ENCODE data around the gene CYP39A1.

Gene CYP39A1

DNA sequence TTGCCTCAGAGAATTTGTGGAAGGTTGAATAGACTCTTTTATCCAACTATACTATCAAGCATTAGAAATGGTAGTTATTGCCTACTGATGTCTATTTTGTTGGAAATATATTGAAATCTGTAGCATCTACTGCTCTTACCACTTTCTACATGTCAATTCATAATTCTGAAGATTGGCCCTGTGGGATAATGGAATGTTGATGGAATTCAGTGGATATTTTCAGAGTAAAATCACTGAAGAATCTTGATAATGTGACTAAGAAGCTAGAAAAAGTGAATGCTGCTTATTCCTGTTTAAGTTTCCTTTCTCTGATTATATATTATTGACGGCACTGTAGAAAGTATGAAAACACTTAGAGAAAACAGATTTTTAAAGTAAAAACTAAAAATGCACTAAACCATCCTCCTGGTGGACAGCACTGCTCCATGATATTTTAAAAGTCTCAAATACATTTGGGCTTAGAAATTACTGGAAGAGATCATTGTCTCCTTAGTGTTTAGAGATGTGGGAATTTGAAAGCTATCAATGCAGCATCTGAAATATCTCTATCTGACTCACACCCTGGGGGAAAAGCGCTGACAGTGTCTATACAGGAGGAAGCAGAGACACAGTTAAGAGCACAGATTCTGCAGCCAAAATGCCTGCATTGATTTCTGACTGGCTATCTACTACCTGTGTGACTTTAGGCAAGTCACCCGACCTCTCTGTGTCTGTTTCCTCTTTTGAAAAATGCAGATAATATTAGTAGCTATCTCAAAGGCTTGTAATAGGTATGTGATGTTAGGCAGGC, 123.5 kb downstream of the CYP39A1 start:
- H3K4me3 ChIP-seq (ENCODE audit: insufficient read depth, low read depth, low read length, poor library complexity, severe bottlenecking): no peak overlapping the region
- no peaks in the 10 kb centered on the region for H3K27me3 ChIP-seq (replicated peaks; ENCODE audit: control insufficient read depth, insufficient read depth, low read length, poor library complexity, severe bottlenecking)
- no peaks in the 10 kb centered on the region for H3K9me3 ChIP-seq (ENCODE audit: control insufficient read depth, low read length)
- H3K36me3 ChIP-seq (ENCODE audit: control insufficient read depth, insufficient read depth, low read length): no peaks in the 10 kb centered on the region
- H3K4me1 ChIP-seq (ENCODE audit: control insufficient read depth, insufficient read depth, low read length, poor library complexity, severe bottlenecking): no peaks in the 10 kb centered on the region
- no peak for DNase-seq
- H3K27ac ChIP-seq (ENCODE audit: insufficient read depth, low read length, poor library complexity, severe bottlenecking): no peak overlapping the region

DNA sequence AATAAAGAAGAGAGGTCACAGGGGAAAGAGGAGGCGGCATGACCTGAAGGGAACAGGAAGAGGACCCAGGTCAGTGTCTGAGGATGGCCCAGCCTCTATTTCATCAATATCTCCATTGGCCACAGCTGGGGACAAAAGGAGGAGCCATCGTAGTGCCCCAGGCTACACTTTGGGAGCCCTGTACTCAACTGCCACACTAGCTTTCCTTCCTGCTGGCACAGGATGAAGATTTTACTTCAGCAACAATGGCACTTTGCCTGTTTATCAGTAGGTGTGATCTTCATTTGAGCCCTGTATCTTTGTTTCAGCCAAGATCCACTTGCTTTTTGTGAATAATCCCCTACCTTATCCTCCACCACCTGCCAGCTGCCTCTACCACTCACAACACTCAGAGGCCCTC, 126.0 kb downstream of the CYP39A1 start:
- no peak overlapping the region for H3K27ac ChIP-seq (ENCODE audit: insufficient read depth, low read length, poor library complexity, severe bottlenecking)
- no peaks in the 10 kb centered on the region for H3K4me1 ChIP-seq (ENCODE audit: control insufficient read depth, insufficient read depth, low read length, poor library complexity, severe bottlenecking)
- H3K4me3 ChIP-seq (ENCODE audit: insufficient read depth, low read depth, low read length, poor library complexity, severe bottlenecking): no peak overlapping the region
- no peaks in the 10 kb centered on the region for H3K36me3 ChIP-seq (ENCODE audit: control insufficient read depth, insufficient read depth, low read length)
- DNase-seq: no peak
- no peaks in the 10 kb centered on the region for H3K27me3 ChIP-seq (replicated peaks; ENCODE audit: control insufficient read depth, insufficient read depth, low read length, poor library complexity, severe bottlenecking)
- no peaks in the 10 kb centered on the region for H3K9me3 ChIP-seq (ENCODE audit: control insufficient read depth, low read length)

DNA sequence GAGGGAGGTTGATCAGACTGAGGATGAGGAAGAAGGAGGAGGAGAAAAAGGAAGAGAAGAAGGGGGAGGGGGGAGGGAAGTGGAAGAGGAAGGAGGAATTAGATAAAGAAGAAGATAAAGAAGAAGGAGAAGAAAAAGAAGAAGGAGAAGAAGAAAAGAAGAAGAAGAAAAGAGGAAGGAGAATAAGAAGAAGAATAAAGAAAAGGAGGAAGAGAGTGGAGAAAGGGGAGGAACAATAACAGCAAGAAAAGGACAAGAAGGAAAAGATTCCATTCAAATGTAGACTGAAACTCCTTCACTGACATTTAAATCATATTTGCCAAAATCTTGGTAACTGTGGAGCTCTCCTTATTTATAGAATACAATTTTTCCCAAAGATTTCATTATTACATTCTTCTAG, 127.0 kb downstream of the CYP39A1 start:
- Histone ChIP-seq H3K36me3 (ENCODE audit: control insufficient read depth, insufficient read depth, low read length) (no peaks in the 10 kb centered on the region), H3K27ac (ENCODE audit: insufficient read depth, low read length, poor library complexity, severe bottlenecking) (no peak overlapping the region), H3K4me1 (ENCODE audit: control insufficient read depth, insufficient read depth, low read length, poor library complexity, severe bottlenecking) (no peaks in the 10 kb centered on the region), H3K9me3 (ENCODE audit: control insufficient read depth, low read length) (no peaks in the 10 kb centered on the region), H3K4me3 (ENCODE audit: insufficient read depth, low read depth, low read length, poor library complexity, severe bottlenecking) (no peak overlapping the region), H3K27me3 (replicated peaks; ENCODE audit: control insufficient read depth, insufficient read depth, low read length, poor library complexity, severe bottlenecking) (no peaks in the 10 kb centered on the region)
- no peak for DNase-seq

DNA sequence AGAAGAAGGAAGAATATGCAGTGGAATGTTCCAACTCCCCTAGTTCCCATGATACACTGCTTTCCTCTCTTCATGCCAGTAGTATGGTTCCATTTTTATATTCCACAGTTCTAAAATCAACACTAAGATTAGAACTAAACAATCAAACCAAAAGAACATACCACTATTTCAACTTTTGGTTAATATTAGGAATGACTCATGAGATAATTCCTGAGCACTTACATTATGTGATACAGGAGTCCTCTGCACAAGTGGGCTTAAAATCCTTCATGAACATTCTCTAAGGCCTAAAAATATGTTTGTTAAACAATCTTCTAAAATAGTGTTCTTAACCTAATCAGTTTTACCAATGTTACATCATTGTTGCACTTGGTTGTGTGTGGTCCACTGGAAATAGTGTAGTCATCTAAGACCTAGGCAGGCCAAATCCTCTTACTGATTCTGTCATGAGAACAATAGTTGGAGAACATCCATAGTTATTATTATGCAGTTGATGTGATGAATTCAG, 131.1 kb downstream of the CYP39A1 start:
- Histone ChIP-seq H3K36me3 (ENCODE audit: control insufficient read depth, insufficient read depth, low read length) (no peaks in the 10 kb centered on the region), H3K27me3 (replicated peaks; ENCODE audit: control insufficient read depth, insufficient read depth, low read length, poor library complexity, severe bottlenecking) (no peaks in the 10 kb centered on the region), H3K4me3 (ENCODE audit: insufficient read depth, low read depth, low read length, poor library complexity, severe bottlenecking) (no peak overlapping the region), H3K9me3 (ENCODE audit: control insufficient read depth, low read length) (no peaks in the 10 kb centered on the region), H3K4me1 (ENCODE audit: control insufficient read depth, insufficient read depth, low read length, poor library complexity, severe bottlenecking) (no peaks in the 10 kb centered on the region), H3K27ac (ENCODE audit: insufficient read depth, low read length, poor library complexity, severe bottlenecking) (no peak overlapping the region)
- DNase-seq: no peak

DNA sequence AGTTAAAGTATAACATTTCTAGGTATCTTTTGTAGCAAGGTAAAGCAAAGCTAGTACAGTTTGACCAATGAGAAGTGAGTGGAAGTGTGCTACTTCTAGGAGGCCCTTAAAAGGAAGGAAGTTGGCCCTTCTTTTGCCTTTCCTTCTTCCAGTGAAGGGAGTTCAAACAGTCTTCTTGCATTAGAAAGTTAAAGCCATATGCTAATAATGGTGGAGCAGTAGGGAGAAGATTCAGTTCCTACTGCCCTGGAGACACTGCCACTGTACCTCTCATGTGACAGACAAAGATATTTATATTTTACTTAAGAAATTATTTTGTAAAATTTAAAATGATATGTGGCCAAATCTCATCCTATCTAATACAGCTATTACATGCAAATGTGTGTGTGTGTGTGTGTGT, 135.4 kb downstream of the CYP39A1 start:
- no peak overlapping the region for H3K27ac ChIP-seq (ENCODE audit: insufficient read depth, low read length, poor library complexity, severe bottlenecking)
- H3K4me3 ChIP-seq (ENCODE audit: insufficient read depth, low read depth, low read length, poor library complexity, severe bottlenecking): no peak overlapping the region
- no peaks in the 10 kb centered on the region for H3K9me3 ChIP-seq (ENCODE audit: control insufficient read depth, low read length)
- H3K27me3 ChIP-seq (replicated peaks; ENCODE audit: control insufficient read depth, insufficient read depth, low read length, poor library complexity, severe bottlenecking): no peaks in the 10 kb centered on the region
- no peaks in the 10 kb centered on the region for H3K36me3 ChIP-seq (ENCODE audit: control insufficient read depth, insufficient read depth, low read length)
- H3K4me1 ChIP-seq (ENCODE audit: control insufficient read depth, insufficient read depth, low read length, poor library complexity, severe bottlenecking): no peaks in the 10 kb centered on the region
- no peak for DNase-seq

DNA sequence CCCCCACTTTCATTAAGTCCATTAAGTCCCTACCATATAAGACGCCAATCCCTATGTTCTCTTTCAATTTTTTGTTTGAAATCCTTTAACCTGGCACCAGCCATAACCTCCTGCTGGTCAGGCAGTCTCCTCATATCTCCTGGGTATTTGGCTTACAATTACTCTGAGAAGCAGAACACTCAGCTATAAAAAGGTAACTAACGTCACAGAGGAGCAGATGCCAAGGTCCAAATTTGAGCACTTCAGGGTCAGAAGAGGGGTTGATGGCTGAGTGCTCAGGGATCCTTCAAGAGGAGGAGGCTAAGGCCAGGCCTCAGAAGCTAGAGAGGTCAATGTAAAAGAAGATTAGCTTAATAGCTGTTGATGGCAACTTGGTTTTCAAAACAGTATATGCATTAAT, 139.1 kb downstream of the CYP39A1 start:
- Histone ChIP-seq H3K4me3 (ENCODE audit: insufficient read depth, low read depth, low read length, poor library complexity, severe bottlenecking) (no peak overlapping the region), H3K9me3 (ENCODE audit: control insufficient read depth, low read length) (no peaks in the 10 kb centered on the region), H3K4me1 (ENCODE audit: control insufficient read depth, insufficient read depth, low read length, poor library complexity, severe bottlenecking) (no peaks in the 10 kb centered on the region), H3K36me3 (ENCODE audit: control insufficient read depth, insufficient read depth, low read length) (no peaks in the 10 kb centered on the region), H3K27ac (ENCODE audit: insufficient read depth, low read length, poor library complexity, severe bottlenecking) (no peak overlapping the region), H3K27me3 (replicated peaks; ENCODE audit: control insufficient read depth, insufficient read depth, low read length, poor library complexity, severe bottlenecking) (peaks cover 3% of the 10 kb centered on the region)
- DNase-seq: no peak

DNA sequence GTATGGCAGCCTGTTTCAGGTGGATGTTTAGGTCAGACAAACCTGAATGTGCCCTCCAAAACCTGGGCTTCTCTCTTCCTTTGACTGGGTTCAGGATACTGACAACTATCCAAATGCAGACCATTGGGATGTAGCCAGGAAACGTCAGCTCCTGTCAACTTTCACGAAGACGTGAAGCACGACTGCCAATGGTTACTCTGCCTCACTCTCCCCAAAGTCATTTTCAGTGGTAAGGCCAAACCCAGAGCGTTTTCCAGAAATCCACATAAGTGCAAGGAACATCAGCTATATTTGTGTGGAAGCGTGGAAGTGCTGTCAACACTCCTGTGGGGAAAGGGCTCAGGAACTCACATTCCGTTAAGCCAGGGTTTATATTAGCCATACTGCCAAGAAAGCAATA, 141.3 kb downstream of the CYP39A1 start:
- no peak for DNase-seq
- no peaks in the 10 kb centered on the region for H3K36me3 ChIP-seq (ENCODE audit: control insufficient read depth, insufficient read depth, low read length)
- no peak overlapping the region for H3K27ac ChIP-seq (ENCODE audit: insufficient read depth, low read length, poor library complexity, severe bottlenecking)
- no peaks in the 10 kb centered on the region for H3K4me1 ChIP-seq (ENCODE audit: control insufficient read depth, insufficient read depth, low read length, poor library complexity, severe bottlenecking)
- no peak overlapping the region for H3K4me3 ChIP-seq (ENCODE audit: insufficient read depth, low read depth, low read length, poor library complexity, severe bottlenecking)
- peaks cover 3% of the 10 kb centered on the region for H3K27me3 ChIP-seq (replicated peaks; ENCODE audit: control insufficient read depth, insufficient read depth, low read length, poor library complexity, severe bottlenecking)
- no peaks in the 10 kb centered on the region for H3K9me3 ChIP-seq (ENCODE audit: control insufficient read depth, low read length)

DNA sequence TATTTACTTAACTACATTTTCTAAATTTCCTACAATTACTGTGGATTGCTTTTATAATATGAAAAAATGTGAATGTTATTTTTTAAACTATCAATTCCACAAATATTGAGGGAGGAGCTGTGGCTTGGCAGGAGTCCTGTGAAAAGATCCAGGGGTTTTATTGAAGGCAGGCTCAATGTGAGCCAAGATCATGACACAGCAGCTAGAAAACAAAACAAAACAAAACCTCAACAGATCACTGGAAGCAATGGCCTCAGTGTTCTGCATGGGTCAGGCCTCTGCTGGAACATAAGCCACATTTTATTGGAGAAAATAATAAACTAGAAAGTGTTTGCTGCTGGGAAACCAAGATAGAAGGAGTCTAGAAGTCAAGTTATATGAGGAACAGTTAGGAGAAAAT, 142.0 kb downstream of the CYP39A1 start:
- H3K36me3 ChIP-seq (ENCODE audit: control insufficient read depth, insufficient read depth, low read length): no peaks in the 10 kb centered on the region
- H3K4me3 ChIP-seq (ENCODE audit: insufficient read depth, low read depth, low read length, poor library complexity, severe bottlenecking): no peak overlapping the region
- no peak for DNase-seq
- peaks cover 3% of the 10 kb centered on the region for H3K27me3 ChIP-seq (replicated peaks; ENCODE audit: control insufficient read depth, insufficient read depth, low read length, poor library complexity, severe bottlenecking)
- no peaks in the 10 kb centered on the region for H3K4me1 ChIP-seq (ENCODE audit: control insufficient read depth, insufficient read depth, low read length, poor library complexity, severe bottlenecking)
- H3K27ac ChIP-seq (ENCODE audit: insufficient read depth, low read length, poor library complexity, severe bottlenecking): no peak overlapping the region
- H3K9me3 ChIP-seq (ENCODE audit: control insufficient read depth, low read length): no peaks in the 10 kb centered on the region

DNA sequence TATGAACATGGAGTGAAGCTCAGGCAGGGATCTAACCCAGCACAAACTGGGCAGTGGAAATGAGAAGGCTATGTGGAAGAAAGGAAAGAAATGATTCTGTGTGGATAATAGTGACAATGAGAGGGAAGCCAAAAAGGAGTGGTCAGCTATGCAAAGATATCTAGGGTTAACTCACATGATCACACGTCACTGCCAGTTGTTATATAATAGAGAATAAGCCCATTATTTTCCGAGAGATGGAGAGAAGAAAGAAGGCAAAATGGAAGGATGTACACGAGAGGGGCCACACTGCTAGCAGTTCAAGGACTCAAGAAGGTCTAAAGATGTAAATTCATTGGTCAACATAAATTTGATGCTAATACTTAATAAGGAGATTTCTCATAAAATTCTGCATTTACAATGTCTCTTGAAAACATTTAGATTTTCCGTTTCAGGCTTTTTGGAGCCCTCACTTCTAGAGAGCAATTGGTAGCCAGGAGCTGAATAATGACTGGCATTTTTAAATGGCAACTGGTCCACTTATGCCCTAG, 142.6 kb downstream of the CYP39A1 start:
- no peak for DNase-seq

DNA sequence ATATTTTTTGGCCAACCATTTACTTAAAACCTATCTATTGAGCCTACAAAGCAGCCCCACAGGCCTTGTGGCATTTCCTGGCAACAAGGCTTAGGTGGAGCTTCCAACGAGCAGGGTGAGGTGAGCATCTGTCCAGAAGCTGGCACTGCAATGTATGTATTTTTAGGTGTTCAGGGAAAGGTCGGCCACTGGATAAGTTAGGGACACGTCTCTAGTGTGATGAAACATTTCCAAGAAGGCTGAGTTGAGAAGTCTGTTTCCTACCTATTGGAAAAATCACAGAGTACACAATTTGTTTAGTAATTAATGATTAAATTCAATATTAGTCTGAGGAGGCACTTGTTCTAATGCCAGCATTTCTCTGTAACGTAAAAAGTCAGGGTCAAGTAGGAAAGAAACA, 143.6 kb downstream of the CYP39A1 start:
- DNase-seq: no peak
- Histone ChIP-seq H3K9me3 (ENCODE audit: control insufficient read depth, low read length) (no peaks in the 10 kb centered on the region), H3K4me3 (ENCODE audit: insufficient read depth, low read depth, low read length, poor library complexity, severe bottlenecking) (no peak overlapping the region), H3K27me3 (replicated peaks; ENCODE audit: control insufficient read depth, insufficient read depth, low read length, poor library complexity, severe bottlenecking) (peaks cover 3% of the 10 kb centered on the region), H3K4me1 (ENCODE audit: control insufficient read depth, insufficient read depth, low read length, poor library complexity, severe bottlenecking) (no peaks in the 10 kb centered on the region), H3K36me3 (ENCODE audit: control insufficient read depth, insufficient read depth, low read length) (no peaks in the 10 kb centered on the region), H3K27ac (ENCODE audit: insufficient read depth, low read length, poor library complexity, severe bottlenecking) (no peak overlapping the region)

More for the DNA sequence above, 142.6 kb downstream of the CYP39A1 start:
- H3K4me1 ChIP-seq (ENCODE audit: control insufficient read depth, insufficient read depth, low read length, poor library complexity, severe bottlenecking): no peaks in the 10 kb centered on the region
- H3K27me3 ChIP-seq (replicated peaks; ENCODE audit: control insufficient read depth, insufficient read depth, low read length, poor library complexity, severe bottlenecking): peaks cover 3% of the 10 kb centered on the region
- H3K9me3 ChIP-seq (ENCODE audit: control insufficient read depth, low read length): no peaks in the 10 kb centered on the region
- no peak overlapping the region for H3K27ac ChIP-seq (ENCODE audit: insufficient read depth, low read length, poor library complexity, severe bottlenecking)
- no peaks in the 10 kb centered on the region for H3K36me3 ChIP-seq (ENCODE audit: control insufficient read depth, insufficient read depth, low read length)
- H3K4me3 ChIP-seq (ENCODE audit: insufficient read depth, low read depth, low read length, poor library complexity, severe bottlenecking): no peak overlapping the region

Measured in effector memory CD4-positive, alpha-beta T cell (primary cell).